ENCODE data around the gene TADA3.

Gene TADA3

GRCh38 chr3:9754678-9755077 lies 37.6 kb downstream of the TADA3 start:
- Histone ChIP-seq H3K4me1 (ENCODE audit: control insufficient read depth, insufficient read depth, low read length) (0 out of 2 replicates have a peak, but pooled peaks cover 7% of the 10 kb centered on the region), H3K27ac (ENCODE audit: low read depth, low read length) (no peak overlapping the region), H3K4me3 (ENCODE audit: low read depth, low read length) (no peak overlapping the region), H3K36me3 (ENCODE audit: control insufficient read depth, insufficient read depth, low read length) (peaks cover 65% of the 10 kb centered on the region), H3K9ac (ENCODE audit: low read length) (no peak overlapping the region), H3K27me3 (ENCODE audit: control insufficient read depth, insufficient read depth, low read length) (no peaks in the 10 kb centered on the region), H3K9me3 (ENCODE audit: control insufficient read depth, insufficient read depth, low read depth, low read length) (no peaks in the 10 kb centered on the region)

GRCh38 chr3:9750556-9751411 lies 41.5 kb downstream of the TADA3 start:
- Histone ChIP-seq H3K4me1 (ENCODE audit: control insufficient read depth, insufficient read depth, low read length) (0 out of 2 replicates have a peak, but pooled peaks cover 7% of the 10 kb centered on the region), H3K27ac (ENCODE audit: low read depth, low read length) (0 out of 2 replicates have a peak overlapping the region, but pooled peaks have one; percentile 48), H3K27me3 (ENCODE audit: control insufficient read depth, insufficient read depth, low read length) (no peaks in the 10 kb centered on the region), H3K9me3 (ENCODE audit: control insufficient read depth, insufficient read depth, low read depth, low read length) (no peaks in the 10 kb centered on the region), H3K36me3 (ENCODE audit: control insufficient read depth, insufficient read depth, low read length) (peaks cover 63% of the 10 kb centered on the region), H3K4me3 (ENCODE audit: low read depth, low read length) (peak overlapping the region; percentile 87), H3K9ac (ENCODE audit: low read length) (peak overlapping the region; percentile 71)

- Histone ChIP-seq H3K9me3 (ENCODE audit: control insufficient read depth, insufficient read depth, low read depth, low read length) (no peaks in the 10 kb centered on the region), H3K27me3 (ENCODE audit: control insufficient read depth, insufficient read depth, low read length) (no peaks in the 10 kb centered on the region), H3K27ac (ENCODE audit: low read depth, low read length) (peak within 1 kb of the TSS; percentile 81), H3K9ac (ENCODE audit: low read length) (peak within 1 kb of the TSS; percentile 76), H3K4me1 (ENCODE audit: control insufficient read depth, insufficient read depth, low read length) (0 out of 2 replicates have a peak, but pooled peaks cover 7% of the 10 kb centered on the region), H3K36me3 (ENCODE audit: control insufficient read depth, insufficient read depth, low read length) (peaks cover 67% of the 10 kb centered on the region), H3K4me3 (ENCODE audit: low read depth, low read length) (peak within 1 kb of the TSS; percentile 87)
Measured at GRCh38 chr3:9749645-9750555, 42.4 kb downstream of the TADA3 start, which contains the start of gene OGG1. Gene OGG1 (plus strand): TSS chr3:9749952. CDS start chr3:9750287, 335 bp downstream.

- H3K27me3 ChIP-seq (ENCODE audit: control insufficient read depth, insufficient read depth, low read length): no peaks in the 10 kb centered on the region
- H3K36me3 ChIP-seq (ENCODE audit: control insufficient read depth, insufficient read depth, low read length): peaks cover 67% of the 10 kb centered on the region
- H3K9ac ChIP-seq (ENCODE audit: low read length): peak overlapping the region; percentile 76
- H3K4me3 ChIP-seq (ENCODE audit: low read depth, low read length): peak overlapping the region; percentile 87
- 0 out of 2 replicates have a peak, but pooled peaks cover 7% of the 10 kb centered on the region for H3K4me1 ChIP-seq (ENCODE audit: control insufficient read depth, insufficient read depth, low read length)
- peak overlapping the region; percentile 81; the same call in 1 of the 2 replicates for H3K27ac ChIP-seq (ENCODE audit: low read depth, low read length)
- no peaks in the 10 kb centered on the region for H3K9me3 ChIP-seq (ENCODE audit: control insufficient read depth, insufficient read depth, low read depth, low read length)
Measured at GRCh38 chr3:9749296-9749644, 43.0 kb downstream of the TADA3 start.

GRCh38 chr3:9748031-9748430 lies 44.2 kb downstream of the TADA3 start:
- Histone ChIP-seq H3K4me1 (ENCODE audit: control insufficient read depth, insufficient read depth, low read length) (0 out of 2 replicates have a peak, but pooled peaks cover 7% of the 10 kb centered on the region), H3K27me3 (ENCODE audit: control insufficient read depth, insufficient read depth, low read length) (no peaks in the 10 kb centered on the region), H3K36me3 (ENCODE audit: control insufficient read depth, insufficient read depth, low read length) (peaks cover 75% of the 10 kb centered on the region), H3K9me3 (ENCODE audit: control insufficient read depth, insufficient read depth, low read depth, low read length) (no peaks in the 10 kb centered on the region), H3K27ac (ENCODE audit: low read depth, low read length) (no peak overlapping the region), H3K4me3 (ENCODE audit: low read depth, low read length) (no peak overlapping the region), H3K9ac (ENCODE audit: low read length) (no peak overlapping the region)

- H3K9me3 ChIP-seq (ENCODE audit: control insufficient read depth, insufficient read depth, low read depth, low read length): no peaks in the 10 kb centered on the region
- H3K4me1 ChIP-seq (ENCODE audit: control insufficient read depth, insufficient read depth, low read length): 0 out of 2 replicates have a peak, but pooled peaks cover 7% of the 10 kb centered on the region
- H3K27me3 ChIP-seq (ENCODE audit: control insufficient read depth, insufficient read depth, low read length): no peaks in the 10 kb centered on the region
- H3K27ac ChIP-seq (ENCODE audit: low read depth, low read length): no peak overlapping the region
- peaks cover 75% of the 10 kb centered on the region for H3K36me3 ChIP-seq (ENCODE audit: control insufficient read depth, insufficient read depth, low read length)
- no peak overlapping the region for H3K9ac ChIP-seq (ENCODE audit: low read length)
- no peak overlapping the region for H3K4me3 ChIP-seq (ENCODE audit: low read depth, low read length)
Measured at GRCh38 chr3:9747267-9747666, 45.0 kb downstream of the TADA3 start.

- H3K9ac ChIP-seq (ENCODE audit: low read length): no peak overlapping the region
- no peaks in the 10 kb centered on the region for H3K27me3 ChIP-seq (ENCODE audit: control insufficient read depth, insufficient read depth, low read length)
- H3K4me3 ChIP-seq (ENCODE audit: low read depth, low read length): no peak overlapping the region
- H3K27ac ChIP-seq (ENCODE audit: low read depth, low read length): no peak overlapping the region
- no peaks in the 10 kb centered on the region for H3K9me3 ChIP-seq (ENCODE audit: control insufficient read depth, insufficient read depth, low read depth, low read length)
- H3K4me1 ChIP-seq (ENCODE audit: control insufficient read depth, insufficient read depth, low read length): 0 out of 2 replicates have a peak, but pooled peaks cover 7% of the 10 kb centered on the region
- peaks cover 75% of the 10 kb centered on the region for H3K36me3 ChIP-seq (ENCODE audit: control insufficient read depth, insufficient read depth, low read length)
Measured at GRCh38 chr3:9746330-9746729, 45.9 kb downstream of the TADA3 start.

GRCh38 chr3:9745521-9745920 lies 46.8 kb downstream of the TADA3 start:
- no peak overlapping the region for H3K27ac ChIP-seq (ENCODE audit: low read depth, low read length)
- H3K4me3 ChIP-seq (ENCODE audit: low read depth, low read length): no peak overlapping the region
- no peaks in the 10 kb centered on the region for H3K27me3 ChIP-seq (ENCODE audit: control insufficient read depth, insufficient read depth, low read length)
- H3K4me1 ChIP-seq (ENCODE audit: control insufficient read depth, insufficient read depth, low read length): 0 out of 2 replicates have a peak, but pooled peaks cover 3% of the 10 kb centered on the region
- H3K9ac ChIP-seq (ENCODE audit: low read length): no peak overlapping the region
- no peaks in the 10 kb centered on the region for H3K9me3 ChIP-seq (ENCODE audit: control insufficient read depth, insufficient read depth, low read depth, low read length)
- H3K36me3 ChIP-seq (ENCODE audit: control insufficient read depth, insufficient read depth, low read length): peaks cover 81% of the 10 kb centered on the region

- H3K4me3 ChIP-seq (ENCODE audit: low read depth, low read length): no peak overlapping the region
- H3K27ac ChIP-seq (ENCODE audit: low read depth, low read length): no peak overlapping the region
- H3K4me1 ChIP-seq (ENCODE audit: control insufficient read depth, insufficient read depth, low read length): no peaks in the 10 kb centered on the region
- no peaks in the 10 kb centered on the region for H3K9me3 ChIP-seq (ENCODE audit: control insufficient read depth, insufficient read depth, low read depth, low read length)
- H3K9ac ChIP-seq (ENCODE audit: low read length): no peak overlapping the region
- H3K27me3 ChIP-seq (ENCODE audit: control insufficient read depth, insufficient read depth, low read length): no peaks in the 10 kb centered on the region
- peaks cover 95% of the 10 kb centered on the region for H3K36me3 ChIP-seq (ENCODE audit: control insufficient read depth, insufficient read depth, low read length)
Measured at GRCh38 chr3:9744162-9744561, 48.1 kb downstream of the TADA3 start.

- H3K9me3 ChIP-seq (ENCODE audit: control insufficient read depth, insufficient read depth, low read depth, low read length): no peaks in the 10 kb centered on the region
- H3K27me3 ChIP-seq (ENCODE audit: control insufficient read depth, insufficient read depth, low read length): no peaks in the 10 kb centered on the region
- no peak overlapping the region for H3K27ac ChIP-seq (ENCODE audit: low read depth, low read length)
- H3K4me3 ChIP-seq (ENCODE audit: low read depth, low read length): no peak overlapping the region
- no peaks in the 10 kb centered on the region for H3K4me1 ChIP-seq (ENCODE audit: control insufficient read depth, insufficient read depth, low read length)
- H3K9ac ChIP-seq (ENCODE audit: low read length): no peak overlapping the region
- peaks cover 100% of the 10 kb centered on the region for H3K36me3 ChIP-seq (ENCODE audit: control insufficient read depth, insufficient read depth, low read length)
Measured at GRCh38 chr3:9743548-9743947, 48.7 kb downstream of the TADA3 start.
